ENCODE results near the gene GP1BB. TPM values are rescaled to one million over a fixed set of nuclear protein-coding genes. Genes with fewer than 3 reads are reported as not detected.
"Not testable (repeated sequence)": the region's sequence is repeated elsewhere in the genome, so short reads cannot be mapped to it uniquely, and the experiment has no call there.

Gene GP1BB
- polyA plus RNA-seq, 1 of the 3 experiments (the other 2 are of a cell fraction) = 1.5 TPM

DNA sequence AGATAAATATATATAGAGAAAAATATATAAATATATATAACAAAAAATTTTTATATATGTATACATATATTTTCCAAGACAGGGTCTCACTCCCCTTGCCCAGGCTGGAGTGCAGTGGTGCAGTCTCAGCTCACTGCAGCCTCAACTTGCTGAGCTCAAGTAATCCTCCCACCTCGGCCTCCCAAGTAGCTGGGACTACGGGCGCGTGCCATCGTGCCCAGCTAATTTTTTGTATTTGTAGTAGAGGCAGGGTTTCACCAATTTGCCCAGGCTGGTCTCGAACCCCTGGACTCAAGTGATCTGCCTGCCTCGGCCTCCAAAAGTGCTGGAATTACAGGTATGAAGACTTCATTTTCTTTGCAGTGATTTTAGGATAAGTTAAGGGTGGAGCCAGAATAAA, 47.9 kb upstream of the GP1BB start:
- Histone ChIP-seq H3K9ac (no peak overlapping the region), H3K27ac (ENCODE audit: low read depth in 2 of 2, low read length in 1 of 2) (no peak overlapping the region), H3K4me2 (no peak overlapping the region), H3K27me3 (ENCODE audit: insufficient read depth) (no peaks in the 10 kb centered on the region), H3K4me1 (ENCODE audit: control insufficient read depth in 1 of 2, insufficient read depth in 2 of 2, low read depth in 1 of 2, low read length in 1 of 2) (no peaks in the 10 kb centered on the region), H4K20me1 (ENCODE audit: insufficient read depth) (no peaks in the 10 kb centered on the region), H3K4me3 (ENCODE audit: low read depth in 2 of 2, low read length in 1 of 2) (no peak overlapping the region), H3F3A (replicated peaks; ENCODE audit: insufficient read depth) (no peaks in the 10 kb centered on the region), H3K36me3 (replicated peaks in 1 of 2; ENCODE audit: control insufficient read depth in 1 of 2, insufficient read depth in 2 of 2, low read length in 1 of 2) (no peaks in the 10 kb centered on the region), H3K9me2 (no peaks in the 10 kb centered on the region), H3K79me2 (ENCODE audit: insufficient read depth) (no peaks in the 10 kb centered on the region), H2AFZ (ENCODE audit: low read depth) (no peak overlapping the region), H3K9me3 (no peaks in the 10 kb centered on the region)
- no peak for TF ChIP-seq NRF1 (IDR thresholded peaks at IDR 0.05; ENCODE audit: low read depth, low read length)
- TF ChIP-seq, protein P1, sequence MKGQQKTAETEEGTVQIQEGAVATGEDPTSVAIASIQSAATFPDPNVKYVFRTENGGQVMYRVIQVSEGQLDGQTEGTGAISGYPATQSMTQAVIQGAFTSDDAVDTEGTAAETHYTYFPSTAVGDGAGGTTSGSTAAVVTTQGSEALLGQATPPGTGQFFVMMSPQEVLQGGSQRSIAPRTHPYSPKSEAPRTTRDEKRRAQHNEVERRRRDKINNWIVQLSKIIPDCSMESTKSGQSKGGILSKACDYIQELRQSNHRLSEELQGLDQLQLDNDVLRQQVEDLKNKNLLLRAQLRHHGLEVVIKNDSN (IDR thresholded peaks at IDR 0.05; ENCODE audit: borderline replicate concordance, low read depth) = no peak
- no peak for TF ChIP-seq TEAD4 (IDR thresholded peaks at IDR 0.05; ENCODE audit: borderline replicate concordance, insufficient read depth)
- TF ChIP-seq, protein P2, sequence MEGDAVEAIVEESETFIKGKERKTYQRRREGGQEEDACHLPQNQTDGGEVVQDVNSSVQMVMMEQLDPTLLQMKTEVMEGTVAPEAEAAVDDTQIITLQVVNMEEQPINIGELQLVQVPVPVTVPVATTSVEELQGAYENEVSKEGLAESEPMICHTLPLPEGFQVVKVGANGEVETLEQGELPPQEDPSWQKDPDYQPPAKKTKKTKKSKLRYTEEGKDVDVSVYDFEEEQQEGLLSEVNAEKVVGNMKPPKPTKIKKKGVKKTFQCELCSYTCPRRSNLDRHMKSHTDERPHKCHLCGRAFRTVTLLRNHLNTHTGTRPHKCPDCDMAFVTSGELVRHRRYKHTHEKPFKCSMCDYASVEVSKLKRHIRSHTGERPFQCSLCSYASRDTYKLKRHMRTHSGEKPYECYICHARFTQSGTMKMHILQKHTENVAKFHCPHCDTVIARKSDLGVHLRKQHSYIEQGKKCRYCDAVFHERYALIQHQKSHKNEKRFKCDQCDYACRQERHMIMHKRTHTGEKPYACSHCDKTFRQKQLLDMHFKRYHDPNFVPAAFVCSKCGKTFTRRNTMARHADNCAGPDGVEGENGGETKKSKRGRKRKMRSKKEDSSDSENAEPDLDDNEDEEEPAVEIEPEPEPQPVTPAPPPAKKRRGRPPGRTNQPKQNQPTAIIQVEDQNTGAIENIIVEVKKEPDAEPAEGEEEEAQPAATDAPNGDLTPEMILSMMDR (IDR thresholded peaks at IDR 0.05) = no peak
- TF ChIP-seq YY1 (IDR thresholded peaks at IDR 0.05; ENCODE audit: low read depth) = no peak
- no peak for TF ChIP-seq FOSL2 (IDR thresholded peaks at IDR 0.05; ENCODE audit: borderline replicate concordance, low read depth)
- TF ChIP-seq MXI1 (IDR thresholded peaks at IDR 0.05; ENCODE audit: low read depth, low read length) = no peak
- TF ChIP-seq RAD21 (IDR thresholded peaks at IDR 0.05; ENCODE audit: low read length) = no peak
- TF ChIP-seq, protein P3, sequence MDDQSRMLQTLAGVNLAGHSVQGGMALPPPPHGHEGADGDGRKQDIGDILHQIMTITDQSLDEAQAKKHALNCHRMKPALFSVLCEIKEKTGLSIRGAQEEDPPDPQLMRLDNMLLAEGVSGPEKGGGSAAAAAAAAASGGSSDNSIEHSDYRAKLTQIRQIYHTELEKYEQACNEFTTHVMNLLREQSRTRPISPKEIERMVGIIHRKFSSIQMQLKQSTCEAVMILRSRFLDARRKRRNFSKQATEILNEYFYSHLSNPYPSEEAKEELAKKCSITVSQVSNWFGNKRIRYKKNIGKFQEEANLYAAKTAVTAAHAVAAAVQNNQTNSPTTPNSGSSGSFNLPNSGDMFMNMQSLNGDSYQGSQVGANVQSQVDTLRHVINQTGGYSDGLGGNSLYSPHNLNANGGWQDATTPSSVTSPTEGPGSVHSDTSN (IDR thresholded peaks at IDR 0.05) = no peak
- TF ChIP-seq, protein P4, sequence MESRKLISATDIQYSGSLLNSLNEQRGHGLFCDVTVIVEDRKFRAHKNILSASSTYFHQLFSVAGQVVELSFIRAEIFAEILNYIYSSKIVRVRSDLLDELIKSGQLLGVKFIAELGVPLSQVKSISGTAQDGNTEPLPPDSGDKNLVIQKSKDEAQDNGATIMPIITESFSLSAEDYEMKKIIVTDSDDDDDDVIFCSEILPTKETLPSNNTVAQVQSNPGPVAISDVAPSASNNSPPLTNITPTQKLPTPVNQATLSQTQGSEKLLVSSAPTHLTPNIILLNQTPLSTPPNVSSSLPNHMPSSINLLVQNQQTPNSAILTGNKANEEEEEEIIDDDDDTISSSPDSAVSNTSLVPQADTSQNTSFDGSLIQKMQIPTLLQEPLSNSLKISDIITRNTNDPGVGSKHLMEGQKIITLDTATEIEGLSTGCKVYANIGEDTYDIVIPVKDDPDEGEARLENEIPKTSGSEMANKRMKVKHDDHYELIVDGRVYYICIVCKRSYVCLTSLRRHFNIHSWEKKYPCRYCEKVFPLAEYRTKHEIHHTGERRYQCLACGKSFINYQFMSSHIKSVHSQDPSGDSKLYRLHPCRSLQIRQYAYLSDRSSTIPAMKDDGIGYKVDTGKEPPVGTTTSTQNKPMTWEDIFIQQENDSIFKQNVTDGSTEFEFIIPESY (IDR thresholded peaks at IDR 0.05; ENCODE audit: borderline replicate concordance, low read depth) = no peak
- TF ChIP-seq, protein P5, sequence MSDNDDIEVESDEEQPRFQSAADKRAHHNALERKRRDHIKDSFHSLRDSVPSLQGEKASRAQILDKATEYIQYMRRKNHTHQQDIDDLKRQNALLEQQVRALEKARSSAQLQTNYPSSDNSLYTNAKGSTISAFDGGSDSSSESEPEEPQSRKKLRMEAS (IDR thresholded peaks at IDR 0.05; ENCODE audit: low read depth) = no peak
- no peak for TF ChIP-seq TAF1 (IDR thresholded peaks at IDR 0.05; ENCODE audit: borderline replicate concordance, low read depth, low read length)
- TF ChIP-seq EP300 (IDR thresholded peaks at IDR 0.05; ENCODE audit: borderline replicate concordance in 1 of 2, low read depth in 1 of 2, low read length in 1 of 2) = no peak
- no peak for TF ChIP-seq CHD2 (IDR thresholded peaks at IDR 0.05; ENCODE audit: low read length, partially characterized antibody)
- TF ChIP-seq POLR2AphosphoS5 (IDR thresholded peaks at IDR 0.05; ENCODE audit: low read depth, low read length) = no peak
- TF ChIP-seq, protein P6, sequence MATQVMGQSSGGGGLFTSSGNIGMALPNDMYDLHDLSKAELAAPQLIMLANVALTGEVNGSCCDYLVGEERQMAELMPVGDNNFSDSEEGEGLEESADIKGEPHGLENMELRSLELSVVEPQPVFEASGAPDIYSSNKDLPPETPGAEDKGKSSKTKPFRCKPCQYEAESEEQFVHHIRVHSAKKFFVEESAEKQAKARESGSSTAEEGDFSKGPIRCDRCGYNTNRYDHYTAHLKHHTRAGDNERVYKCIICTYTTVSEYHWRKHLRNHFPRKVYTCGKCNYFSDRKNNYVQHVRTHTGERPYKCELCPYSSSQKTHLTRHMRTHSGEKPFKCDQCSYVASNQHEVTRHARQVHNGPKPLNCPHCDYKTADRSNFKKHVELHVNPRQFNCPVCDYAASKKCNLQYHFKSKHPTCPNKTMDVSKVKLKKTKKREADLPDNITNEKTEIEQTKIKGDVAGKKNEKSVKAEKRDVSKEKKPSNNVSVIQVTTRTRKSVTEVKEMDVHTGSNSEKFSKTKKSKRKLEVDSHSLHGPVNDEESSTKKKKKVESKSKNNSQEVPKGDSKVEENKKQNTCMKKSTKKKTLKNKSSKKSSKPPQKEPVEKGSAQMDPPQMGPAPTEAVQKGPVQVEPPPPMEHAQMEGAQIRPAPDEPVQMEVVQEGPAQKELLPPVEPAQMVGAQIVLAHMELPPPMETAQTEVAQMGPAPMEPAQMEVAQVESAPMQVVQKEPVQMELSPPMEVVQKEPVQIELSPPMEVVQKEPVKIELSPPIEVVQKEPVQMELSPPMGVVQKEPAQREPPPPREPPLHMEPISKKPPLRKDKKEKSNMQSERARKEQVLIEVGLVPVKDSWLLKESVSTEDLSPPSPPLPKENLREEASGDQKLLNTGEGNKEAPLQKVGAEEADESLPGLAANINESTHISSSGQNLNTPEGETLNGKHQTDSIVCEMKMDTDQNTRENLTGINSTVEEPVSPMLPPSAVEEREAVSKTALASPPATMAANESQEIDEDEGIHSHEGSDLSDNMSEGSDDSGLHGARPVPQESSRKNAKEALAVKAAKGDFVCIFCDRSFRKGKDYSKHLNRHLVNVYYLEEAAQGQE (IDR thresholded peaks at IDR 0.05; ENCODE audit: low read depth, low read length) = no peak
- TF ChIP-seq TCF12 (IDR thresholded peaks at IDR 0.05) = no peak
- no peak for TF ChIP-seq EZH2phosphoT487 (IDR thresholded peaks at IDR 0.05; ENCODE audit: borderline replicate concordance, low read depth)
- DNase-seq = no peak
- CTCF ChIA-PET = interaction anchor here (0.8 to 1.3 kb wide), 5 partner anchors 9 to 235 kb away, joined by 3 read pairs; no protein-coding TSS in a partner anchor
- POLR2A ChIA-PET = no interaction called here
- 60% methylated on average over 7 of the region's 7 CpGs for WGBS (ENCODE audit: low lambda C conversion rate)

DNA sequence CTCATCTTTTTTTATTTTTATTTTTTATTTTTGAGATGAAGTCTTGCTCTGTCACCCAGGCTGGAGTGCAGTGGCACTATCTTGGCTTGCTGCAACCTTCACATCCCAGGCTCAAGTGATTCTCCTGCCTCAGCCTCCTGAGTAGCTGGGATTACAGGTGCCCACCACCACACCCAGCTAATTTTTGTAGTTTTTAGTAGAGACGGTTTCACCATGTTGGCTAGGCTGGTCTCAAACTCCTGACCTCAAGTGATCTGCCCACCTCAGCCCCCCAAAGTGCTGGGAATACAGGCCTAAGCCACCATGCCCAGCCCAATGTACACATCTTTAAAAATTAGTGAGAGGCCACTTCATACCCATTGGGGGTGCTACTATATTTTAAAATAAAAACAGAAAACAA, 46.9 kb upstream of the GP1BB start:
- H3K4me1 ChIP-seq (ENCODE audit: control insufficient read depth in 1 of 2, insufficient read depth in 2 of 2, low read depth in 1 of 2, low read length in 1 of 2); H3K79me2 ChIP-seq (ENCODE audit: insufficient read depth); H3K9me2 ChIP-seq; H3K9me3 ChIP-seq; H3K36me3 ChIP-seq (replicated peaks in 1 of 2; ENCODE audit: control insufficient read depth in 1 of 2, insufficient read depth in 2 of 2, low read length in 1 of 2); H3F3A ChIP-seq (replicated peaks; ENCODE audit: insufficient read depth); H3K4me3 ChIP-seq (ENCODE audit: low read depth in 2 of 2, low read length in 1 of 2); H3K27me3 ChIP-seq (ENCODE audit: insufficient read depth); H3K9ac ChIP-seq; H2AFZ ChIP-seq (ENCODE audit: low read depth); H3K27ac ChIP-seq (ENCODE audit: low read depth in 2 of 2, low read length in 1 of 2); POLR2A ChIA-PET; H4K20me1 ChIP-seq (ENCODE audit: insufficient read depth); DNase-seq; H3K4me2 ChIP-seq: not testable (repeated sequence)
- CTCF ChIA-PET = interaction anchor here (0.8 to 1.3 kb wide), 4 partner anchors 8 to 234 kb away, joined by 3 read pairs; no protein-coding TSS in a partner anchor
- WGBS (ENCODE audit: low lambda C conversion rate) = 42% methylated on average over 1 of the region's 1 CpG

Data from SK-N-SH (cell line).